HG02623 (cell line): Measurements from ENCODE around the gene SPTSSB.

Experiments
- ATAC-seq: cut with Tn5 transposase; IDR thresholded peaks from one replicate; pipeline ENCODE4 v1.9.1; 2021; ENCODE audit warnings: moderate library complexity; ENCODE audit not compliant: unreplicated experiment

SPTSSB gene

DNA sequence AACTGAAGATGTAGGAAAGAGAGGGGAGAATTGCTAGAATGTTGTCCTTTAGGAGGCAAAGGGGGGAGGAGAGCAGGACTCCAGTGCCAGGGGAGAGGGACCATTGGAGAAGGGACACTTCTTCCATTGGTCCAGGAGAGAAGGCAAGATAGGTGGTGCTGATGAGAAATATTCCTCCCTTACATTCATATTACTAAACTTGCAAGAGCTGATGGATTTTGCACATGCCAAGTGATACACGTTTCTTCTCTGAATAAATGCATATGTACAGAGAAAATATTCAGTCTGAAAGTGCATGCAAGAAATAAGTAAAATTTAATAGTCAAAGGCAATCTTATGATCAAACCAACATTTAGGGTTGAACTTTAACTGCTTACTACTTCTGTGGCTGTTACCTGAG is 21.5 kb upstream of the SPTSSB start:
- no peak for ATAC-seq

DNA sequence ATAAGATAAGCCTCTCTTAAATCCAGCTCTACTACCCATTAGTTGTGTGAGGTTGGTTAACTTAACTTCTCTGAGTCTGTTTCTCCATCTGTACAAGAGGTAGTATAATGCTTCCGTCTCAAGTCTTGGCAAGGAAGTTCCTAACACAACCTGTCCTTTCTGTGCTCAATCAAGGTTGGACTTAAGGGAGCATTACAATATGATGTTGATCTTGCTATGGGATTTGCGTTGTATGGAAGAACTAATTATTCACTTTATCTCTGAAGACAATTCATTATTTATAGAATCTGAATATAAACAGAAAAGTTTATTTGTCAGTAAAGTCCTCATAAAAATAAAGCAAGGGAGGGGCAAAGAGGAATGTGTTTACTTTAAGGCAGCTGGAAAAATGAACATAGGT is 18.9 kb upstream of the SPTSSB start:
- ATAC-seq = no peak

DNA sequence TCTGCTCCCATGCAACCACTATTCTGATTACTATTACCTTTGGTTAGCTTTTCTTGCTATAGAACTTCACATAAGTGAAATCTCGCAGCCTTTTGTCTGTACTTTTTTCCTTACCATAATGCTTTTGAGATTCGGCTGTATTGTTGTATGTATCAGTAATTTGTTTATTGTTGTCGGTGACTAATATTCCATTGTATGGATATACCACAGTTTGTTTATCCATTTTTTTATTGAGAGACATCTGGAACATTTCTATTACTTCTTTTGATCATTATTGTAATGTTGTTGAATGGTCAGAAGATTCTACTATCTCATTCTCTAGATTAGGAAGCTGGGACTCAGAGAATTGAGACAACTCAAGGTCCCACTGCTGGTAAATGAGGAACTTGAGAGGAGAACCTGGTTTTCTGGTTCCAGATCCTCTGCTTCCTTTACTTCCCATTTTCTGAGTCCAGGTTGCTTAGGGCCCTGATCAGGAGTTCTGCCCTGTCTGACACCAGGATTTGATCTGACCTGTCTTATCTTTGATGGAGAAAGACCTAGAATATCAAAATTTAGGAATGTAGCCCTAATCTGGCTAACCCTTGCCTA is 18.2 kb upstream of the SPTSSB start:
- no peak for ATAC-seq

DNA sequence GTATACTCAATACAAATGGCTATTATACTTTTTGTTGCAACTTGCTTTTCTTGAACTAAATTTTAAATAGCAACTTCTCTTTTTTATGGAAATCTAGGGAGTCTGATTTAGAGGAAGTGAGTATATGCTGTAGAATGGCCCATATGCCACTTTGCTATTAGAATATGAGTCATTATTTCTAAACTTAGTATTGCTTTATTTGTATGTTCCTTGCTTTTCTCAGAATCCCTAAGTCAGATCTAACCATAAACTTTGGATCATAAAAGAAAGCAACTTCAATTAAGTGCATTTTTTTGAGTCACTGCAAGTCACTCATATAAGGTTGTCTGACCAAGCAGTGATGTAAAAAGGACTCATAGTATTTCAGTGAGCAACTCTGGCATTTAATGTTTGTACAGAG is 17.5 kb upstream of the SPTSSB start:
- no peak for ATAC-seq

DNA sequence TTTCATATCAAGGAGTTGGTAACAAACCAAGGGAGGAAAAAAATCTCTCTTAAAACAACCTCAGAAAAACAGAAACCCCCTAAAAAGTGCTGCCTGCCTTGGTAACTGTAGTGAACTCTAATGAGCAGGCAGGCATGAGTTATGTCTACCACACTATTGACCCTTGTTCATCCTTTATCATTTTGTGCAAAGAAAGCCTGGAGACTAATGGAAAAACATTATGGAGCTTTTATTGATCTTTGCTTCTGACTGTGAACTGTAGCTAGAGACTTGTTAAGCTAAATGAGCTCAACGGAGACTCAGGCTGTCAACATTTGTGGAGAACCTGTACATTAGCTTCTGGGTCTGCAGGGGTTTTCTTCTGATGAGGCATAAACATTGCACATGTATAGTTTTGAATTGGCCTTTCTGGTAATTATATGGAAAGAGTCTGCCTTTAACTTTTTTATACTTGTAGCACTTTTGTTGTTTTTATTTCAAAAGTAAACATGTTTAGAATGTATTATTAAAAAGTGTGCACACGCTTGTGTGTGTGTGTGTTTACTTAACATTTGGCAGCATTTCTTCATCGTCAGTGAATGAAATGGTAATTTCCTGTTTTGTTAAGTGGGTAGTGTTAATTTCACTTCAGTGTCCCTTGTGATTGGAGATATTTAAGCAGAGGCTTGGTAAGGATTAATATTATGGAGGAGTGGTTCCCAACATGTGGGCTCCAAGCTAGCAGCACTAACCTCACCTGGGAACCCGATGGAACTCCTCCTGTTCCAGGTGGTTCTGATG is 15.9 kb upstream of the SPTSSB start:
- no peak for ATAC-seq

DNA sequence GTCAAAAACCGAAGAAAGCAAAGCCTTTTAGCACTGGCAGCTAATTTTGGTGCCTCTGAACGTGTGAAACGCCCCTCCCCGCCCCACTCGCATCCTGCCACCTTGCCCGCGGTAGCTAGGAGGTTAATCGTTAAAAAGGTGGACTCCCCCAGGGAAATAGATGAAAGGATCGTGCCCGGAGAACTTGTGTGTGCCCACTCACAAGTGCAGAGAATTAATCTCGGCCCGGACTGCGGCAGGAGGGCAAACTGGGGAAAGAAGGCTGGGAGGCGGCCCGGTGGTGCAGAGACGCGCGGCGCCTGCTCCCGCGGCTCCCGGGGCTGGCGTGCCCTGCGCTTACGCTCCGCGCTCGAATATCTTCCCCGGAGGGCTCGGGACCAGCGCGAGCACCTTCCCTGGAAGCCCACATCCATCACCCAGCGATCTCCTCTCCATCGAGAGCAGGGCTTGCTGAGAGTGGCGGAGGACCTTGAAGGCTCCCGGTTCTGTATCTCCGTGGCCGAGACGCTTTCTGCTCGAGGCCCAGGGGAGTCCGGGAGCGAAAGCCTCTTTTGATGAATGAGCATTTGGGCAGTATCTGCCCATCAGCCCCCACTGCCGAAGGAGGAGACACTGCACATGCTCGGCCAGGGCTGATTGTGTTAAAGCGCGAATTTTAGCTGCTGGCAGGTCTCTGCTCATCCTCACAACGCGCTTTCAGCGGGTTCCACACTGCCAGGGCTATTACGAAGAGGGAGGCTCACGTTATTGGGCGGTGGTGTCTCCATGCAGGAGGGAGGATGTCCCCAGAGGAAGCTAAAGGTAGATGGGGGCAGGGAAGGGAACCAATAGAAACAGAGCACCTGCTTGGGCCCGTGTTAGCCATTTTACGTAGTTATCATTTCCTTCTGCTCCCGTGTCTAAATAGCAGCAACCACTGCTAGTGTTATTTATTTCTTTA is 1.3 kb upstream of the SPTSSB start:
- ATAC-seq = peak; percentile 42

DNA sequence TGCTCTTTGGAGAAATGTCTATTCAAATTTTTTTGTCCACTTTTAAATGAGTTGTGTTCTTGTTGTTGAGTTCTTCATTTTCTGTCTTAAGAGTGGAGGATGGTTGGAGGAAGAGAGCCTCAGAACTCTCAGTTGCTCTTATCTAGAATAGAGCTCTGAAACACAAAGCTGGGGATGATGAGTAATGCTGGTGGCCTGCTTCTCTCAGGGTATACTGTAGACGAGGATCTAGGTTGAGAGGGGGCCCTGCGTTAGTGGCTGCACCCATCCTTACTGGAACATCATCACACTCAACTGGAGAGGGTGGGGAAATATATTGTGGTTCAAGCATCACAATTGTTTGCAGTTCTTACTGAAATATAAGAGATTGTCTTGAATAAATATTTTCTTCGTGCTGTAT is 1.8 kb downstream of the SPTSSB start:
- ATAC-seq = no peak

DNA sequence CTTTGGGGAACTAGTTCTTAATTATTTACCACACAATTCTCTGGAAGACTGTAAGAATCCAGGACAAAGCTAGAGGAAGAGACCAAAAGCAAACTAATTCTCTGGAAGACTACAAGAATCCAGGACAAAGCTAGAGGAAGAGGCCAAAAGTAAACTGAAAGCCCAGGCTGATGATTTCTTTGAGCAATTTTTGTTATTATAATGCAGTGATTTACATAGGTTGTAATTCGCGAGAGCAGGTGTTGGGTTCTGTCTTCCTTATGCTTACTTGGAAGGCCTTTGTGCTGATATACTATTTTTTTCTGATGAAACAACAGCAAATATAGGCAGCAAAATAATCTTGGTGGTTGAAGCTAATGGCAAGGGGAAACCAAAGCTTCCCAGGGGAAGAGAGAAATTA is 5.2 kb downstream of the SPTSSB start:
- ATAC-seq = no peak

DNA sequence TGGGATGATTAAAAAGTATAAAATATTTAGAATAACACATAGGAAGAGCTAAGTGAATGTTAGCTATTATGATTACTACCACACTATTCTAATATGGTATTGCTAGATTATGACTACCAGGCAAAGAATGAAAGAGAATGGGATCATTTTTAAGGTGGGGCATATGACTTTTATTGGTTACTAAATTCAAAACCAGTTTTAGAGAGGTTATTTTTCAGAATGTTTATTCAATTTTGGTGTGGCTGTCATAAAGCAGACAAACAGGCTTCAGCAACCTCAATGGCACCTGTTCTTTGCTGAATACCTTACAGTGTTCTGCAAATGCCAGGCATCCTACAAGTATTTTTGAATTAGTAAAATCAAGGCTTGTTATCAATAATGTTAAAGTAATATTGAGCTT is 12.8 kb downstream of the SPTSSB start:
- ATAC-seq = no peak

DNA sequence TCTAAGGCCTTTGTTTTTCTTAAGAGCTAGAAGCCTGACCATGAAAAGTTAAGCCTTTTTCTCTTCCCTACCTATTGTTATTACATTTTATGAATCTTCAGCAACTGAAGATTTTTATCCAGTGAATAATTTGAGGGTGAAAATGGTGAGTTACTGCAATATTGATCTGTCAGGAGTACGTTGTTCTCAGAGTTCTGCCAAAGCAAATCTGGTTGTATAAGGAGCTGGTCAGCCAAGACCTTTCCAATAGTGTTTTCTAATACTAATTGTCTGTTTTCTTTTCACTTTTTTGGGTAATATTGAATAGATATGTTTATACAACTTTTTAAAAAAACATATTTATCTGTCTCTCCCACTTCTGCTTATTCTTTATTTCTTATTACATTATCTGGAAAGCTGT is 15.0 kb downstream of the SPTSSB start:
- ATAC-seq = no peak

DNA sequence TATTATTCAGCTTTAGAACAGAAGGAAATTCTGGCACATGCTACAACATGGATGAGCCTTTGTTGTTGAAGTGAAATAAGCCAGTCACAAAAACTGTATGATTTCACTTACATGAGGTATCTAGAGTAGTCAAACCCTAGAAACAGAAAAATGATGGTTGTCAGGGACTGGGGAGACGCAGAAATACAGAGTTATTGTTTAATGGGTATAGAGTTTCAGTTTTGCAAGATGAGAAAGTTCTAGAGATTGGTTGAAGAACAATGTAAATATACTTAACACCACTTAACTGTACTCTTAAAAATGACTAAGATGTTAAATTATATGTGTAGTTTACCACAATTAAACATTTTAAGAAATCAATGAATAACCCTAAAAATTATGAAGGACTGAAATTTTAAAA is 15.8 kb downstream of the SPTSSB start:
- ATAC-seq = no peak

DNA sequence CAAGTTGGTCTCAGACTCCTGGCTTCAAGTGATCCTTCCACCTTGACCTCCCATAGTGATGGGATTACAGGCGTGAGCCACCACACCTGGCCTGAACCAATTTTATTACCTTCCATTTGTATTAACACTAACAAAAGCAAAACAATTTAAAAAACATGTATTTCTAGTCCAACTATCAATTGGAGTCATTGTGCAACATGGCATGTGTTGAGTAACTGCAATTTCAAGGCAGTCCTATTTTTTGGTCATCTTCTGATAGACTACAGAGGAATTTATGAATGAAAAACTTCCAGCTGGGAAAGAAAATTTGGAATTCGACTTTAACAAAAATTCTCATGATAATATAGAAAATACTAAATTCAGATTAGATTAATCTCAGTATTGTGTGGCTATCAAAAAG is 16.8 kb downstream of the SPTSSB start:
- no peak for ATAC-seq

DNA sequence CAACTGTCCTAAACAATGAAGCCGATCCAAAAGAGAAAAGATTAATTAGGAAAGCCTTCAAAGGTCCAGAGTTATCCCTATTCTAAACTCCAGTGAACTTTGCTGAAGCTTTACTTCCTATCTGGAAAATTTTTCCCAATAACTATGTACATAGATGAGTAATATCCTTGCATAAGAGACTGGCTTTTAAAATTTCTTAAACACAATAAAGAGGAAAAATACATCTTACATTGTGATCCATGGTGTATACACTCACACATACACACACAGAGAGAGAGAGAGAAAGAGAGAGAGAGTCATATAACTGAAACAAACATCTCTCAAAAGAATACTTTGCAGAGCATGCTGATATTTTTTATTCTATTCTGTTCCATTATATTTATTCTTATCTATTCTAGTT is 20.0 kb downstream of the SPTSSB start:
- no peak for ATAC-seq

DNA sequence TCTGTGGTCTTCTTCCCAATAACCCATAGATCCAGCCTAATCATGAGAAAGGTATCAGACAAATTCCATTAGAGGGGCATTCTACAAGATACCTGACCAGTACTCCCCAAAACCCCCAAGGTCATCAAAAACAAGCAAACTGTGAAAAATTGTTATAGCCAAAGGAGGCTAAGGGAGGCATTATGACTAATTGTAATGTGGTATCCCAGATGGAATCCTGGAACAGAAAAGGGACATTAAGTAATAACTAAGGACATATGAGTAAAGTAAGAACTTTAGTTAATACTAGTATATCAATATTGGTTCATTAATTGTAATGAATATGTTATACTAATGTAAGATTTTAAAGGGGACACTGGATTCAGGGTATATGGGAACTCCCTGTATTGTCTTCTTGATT is 20.4 kb downstream of the SPTSSB start:
- ATAC-seq = no peak

DNA sequence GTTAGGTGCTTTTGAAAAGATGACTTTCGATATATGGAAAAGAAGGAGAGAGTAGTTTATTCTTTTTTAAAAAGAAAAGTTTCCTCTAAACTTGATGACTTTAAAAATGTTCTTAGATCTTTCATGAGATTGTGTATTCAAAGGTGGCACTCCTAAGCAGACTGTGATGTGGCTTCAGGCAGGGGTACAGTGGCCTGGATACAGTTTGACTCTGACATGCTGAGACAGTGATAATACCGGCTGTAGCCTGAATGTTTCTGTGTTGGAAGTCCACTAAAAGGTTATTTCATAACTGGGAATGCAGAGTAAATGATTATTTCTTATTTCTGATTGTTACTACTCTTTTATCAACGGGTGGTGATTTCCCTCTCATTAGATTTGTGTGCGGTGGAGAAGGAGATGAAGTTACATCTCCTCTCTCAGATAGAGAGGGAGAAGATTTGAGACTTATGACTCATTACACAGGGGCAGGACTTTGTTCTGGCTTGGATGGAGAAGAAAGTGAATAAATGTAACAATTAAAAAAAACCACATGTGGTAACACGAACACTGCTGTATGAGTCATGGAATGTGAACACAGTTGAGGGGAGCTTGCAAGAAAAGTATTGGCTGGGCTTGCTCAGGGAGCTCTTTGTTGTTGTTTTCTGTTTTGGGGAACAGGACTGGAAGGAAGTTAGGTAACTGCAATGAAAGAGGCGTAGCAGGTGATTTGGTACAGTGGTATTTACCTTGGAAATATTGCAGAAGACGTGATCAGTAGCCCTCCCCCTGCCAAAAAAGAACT is 21.6 kb downstream of the SPTSSB start:
- ATAC-seq = no peak

DNA sequence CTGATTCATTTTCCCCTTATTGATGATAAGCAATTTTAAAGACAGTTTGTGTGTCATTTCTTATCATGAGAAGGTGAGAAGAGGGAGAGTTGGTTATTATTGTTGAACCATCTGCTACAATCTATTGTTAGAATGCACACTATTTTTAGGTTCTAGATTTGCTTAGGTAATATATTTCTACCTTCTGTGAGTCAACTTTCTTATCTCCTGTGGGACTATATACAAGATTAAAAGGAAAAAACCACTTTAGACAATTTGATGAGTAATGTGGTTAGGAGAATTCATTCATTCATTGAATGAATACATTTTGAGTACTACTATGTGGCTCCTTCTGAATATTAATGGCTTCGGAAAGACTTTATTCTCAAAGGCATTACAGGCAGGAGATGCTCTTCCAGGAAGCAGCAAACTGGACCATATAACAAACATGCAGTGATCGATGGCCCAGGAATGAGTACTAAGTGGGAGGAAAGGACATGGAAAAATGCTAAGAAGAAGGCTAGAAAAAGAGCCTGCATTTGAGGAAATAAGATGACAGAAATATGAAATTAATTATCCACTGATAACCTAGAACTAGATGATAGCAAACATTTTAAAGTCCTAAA is 22.4 kb downstream of the SPTSSB start:
- ATAC-seq = no peak

DNA sequence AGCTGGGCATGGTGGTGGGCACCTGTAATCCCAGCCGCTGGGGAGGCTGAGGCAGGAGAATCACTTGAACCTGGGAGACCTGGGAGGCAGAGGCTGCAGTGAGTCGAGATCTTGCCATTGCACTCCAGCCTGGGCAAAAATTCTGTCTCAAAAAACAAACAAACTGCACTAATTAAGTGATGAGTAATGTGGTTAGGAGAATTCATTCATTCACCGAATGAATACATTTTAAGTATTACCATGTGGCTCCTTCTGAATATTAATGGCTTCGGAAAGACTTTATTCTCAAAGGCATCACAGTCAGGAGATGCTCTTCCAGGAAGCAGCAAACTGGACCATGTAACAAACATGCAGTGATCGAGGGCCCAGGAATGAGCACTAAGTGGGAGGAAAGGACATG is 23.6 kb downstream of the SPTSSB start:
- no peak for ATAC-seq

DNA sequence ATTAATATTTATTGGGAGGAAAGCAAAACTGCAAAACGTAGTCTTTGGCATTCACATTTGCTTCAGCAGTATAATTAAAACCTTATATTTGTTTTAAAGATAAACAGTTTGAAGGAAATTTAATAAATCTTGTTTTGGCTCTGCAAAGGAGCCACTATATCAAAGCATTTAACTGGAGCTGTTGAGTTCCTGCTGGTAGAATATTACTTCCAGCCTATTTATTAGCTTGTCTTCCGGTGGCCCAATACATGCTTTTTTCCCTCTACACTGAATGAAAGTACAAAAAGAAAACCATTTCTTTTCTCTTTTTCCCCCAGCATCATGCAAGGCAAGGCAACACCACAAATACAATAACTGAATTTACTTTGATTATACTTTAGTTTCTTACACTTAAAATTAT is 26.3 kb downstream of the SPTSSB start:
- no peak for ATAC-seq

DNA sequence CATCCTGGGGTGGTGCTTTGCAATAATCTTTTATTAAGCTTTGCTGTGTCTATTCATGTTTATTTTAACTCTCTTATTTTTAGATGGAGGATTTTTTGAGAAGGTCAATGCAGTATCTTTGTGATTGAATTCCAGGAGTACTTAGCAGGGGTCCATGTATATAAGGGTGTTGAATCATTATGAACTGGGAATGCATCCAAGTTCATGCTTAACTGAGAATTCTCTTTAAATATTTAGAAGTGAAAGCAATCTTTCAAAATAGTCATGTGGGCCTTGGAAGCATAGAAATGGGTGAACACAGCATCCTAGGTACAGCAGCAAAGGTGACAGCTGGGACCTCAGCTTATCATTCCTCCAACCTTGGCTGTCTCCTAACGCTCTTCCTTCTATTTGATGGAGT is 27.3 kb downstream of the SPTSSB start:
- no peak for ATAC-seq

DNA sequence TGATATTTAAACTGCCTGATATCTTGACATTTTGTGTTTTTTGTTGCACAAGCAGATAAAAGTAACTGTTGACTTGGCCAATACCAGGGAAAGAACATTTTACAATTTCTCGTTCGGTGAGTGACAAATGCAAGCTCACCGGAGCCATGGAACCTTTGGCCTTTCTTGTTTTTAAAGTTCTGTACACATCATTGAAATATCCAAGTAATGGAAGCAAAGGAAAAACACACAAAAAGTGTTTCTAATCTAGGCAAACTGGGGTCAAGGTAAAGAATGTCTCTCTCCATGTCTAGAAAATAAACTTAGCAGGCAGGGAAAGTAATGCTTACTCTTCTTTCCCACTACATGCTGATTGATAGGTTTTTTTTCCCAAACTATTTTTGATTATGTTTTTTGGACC is 27.8 kb downstream of the SPTSSB start:
- no peak for ATAC-seq

DNA sequence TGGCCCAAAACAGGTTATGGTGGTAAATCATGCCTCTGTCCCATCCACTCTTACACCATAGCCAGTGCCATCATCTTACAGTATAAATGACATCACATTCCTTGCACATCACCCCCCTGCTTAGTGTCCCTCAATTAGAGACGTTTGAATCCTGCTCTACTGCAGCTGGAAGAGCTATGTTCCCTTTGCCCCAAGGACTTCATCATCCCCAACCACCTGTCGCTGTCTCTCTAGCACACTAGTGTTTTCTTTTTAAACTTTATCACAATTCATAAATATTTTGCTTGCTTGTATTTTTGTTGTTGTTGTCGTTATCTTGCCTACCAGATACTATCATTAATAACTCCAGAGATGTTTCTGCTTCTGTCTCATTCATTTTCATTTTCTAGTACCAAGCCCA is 28.7 kb downstream of the SPTSSB start:
- no peak for ATAC-seq
